Suprapubic skin (tissue), 4 donors: ENCODE measurements around the gene RIMBP2.

Experiments used
- POLR2A ChIP-seq, 2 donors: fragments of 450-650 bp; IDR thresholded peaks; one replicate each; pipeline ENCODE4 v1.6.1; 2017; ENCODE audit warnings: antibody characterized with exemption in 2 of 2, mild to moderate bottlenecking in 2 of 2, moderate library complexity in 2 of 2
- POLR2AphosphoS5 ChIP-seq, 3 donors: sonication (generic); formaldehyde crosslinking; IDR thresholded peaks; one replicate each; pipeline ENCODE4 v1.6.1; 2017; ENCODE audit warnings: antibody characterized with exemption in 3 of 3
- TF ChIP-seq, protein P1 (sequence below), 2 donors: fragments of 200-600 bp in 1 of 2; fragments of 450-650 bp in 1 of 2; sonication (generic) in 1 of 2; IDR thresholded peaks; one replicate each; pipeline ENCODE4 v1.5.1; 2016 to 2019; ENCODE audit warnings: antibody characterized with exemption in 2 of 2, mild to moderate bottlenecking in 1 of 2, moderate library complexity in 1 of 2

- no peak for TF ChIP-seq POLR2AphosphoS5 (IDR thresholded peaks at IDR 0.05)
- TF ChIP-seq, protein P1, sequence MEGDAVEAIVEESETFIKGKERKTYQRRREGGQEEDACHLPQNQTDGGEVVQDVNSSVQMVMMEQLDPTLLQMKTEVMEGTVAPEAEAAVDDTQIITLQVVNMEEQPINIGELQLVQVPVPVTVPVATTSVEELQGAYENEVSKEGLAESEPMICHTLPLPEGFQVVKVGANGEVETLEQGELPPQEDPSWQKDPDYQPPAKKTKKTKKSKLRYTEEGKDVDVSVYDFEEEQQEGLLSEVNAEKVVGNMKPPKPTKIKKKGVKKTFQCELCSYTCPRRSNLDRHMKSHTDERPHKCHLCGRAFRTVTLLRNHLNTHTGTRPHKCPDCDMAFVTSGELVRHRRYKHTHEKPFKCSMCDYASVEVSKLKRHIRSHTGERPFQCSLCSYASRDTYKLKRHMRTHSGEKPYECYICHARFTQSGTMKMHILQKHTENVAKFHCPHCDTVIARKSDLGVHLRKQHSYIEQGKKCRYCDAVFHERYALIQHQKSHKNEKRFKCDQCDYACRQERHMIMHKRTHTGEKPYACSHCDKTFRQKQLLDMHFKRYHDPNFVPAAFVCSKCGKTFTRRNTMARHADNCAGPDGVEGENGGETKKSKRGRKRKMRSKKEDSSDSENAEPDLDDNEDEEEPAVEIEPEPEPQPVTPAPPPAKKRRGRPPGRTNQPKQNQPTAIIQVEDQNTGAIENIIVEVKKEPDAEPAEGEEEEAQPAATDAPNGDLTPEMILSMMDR (IDR thresholded peaks at IDR 0.05) = no peak
- TF ChIP-seq POLR2A (IDR thresholded peaks at IDR 0.05) = no peak
Measured at GRCh38 chr12:130486146-130486435, 230.0 kb downstream of the RIMBP2 start.
